HEK293 (cell line): ENCODE measurements around the gene PRKAR2B.

Experiments used
- GLIS1 ChIP-seq: fragments of 450-650 bp; formaldehyde crosslinking; IDR thresholded peaks from 2 replicates; pipeline ENCODE4 v1.5.1; 2016; ENCODE audit warnings: missing biosample characterization, missing genetic modification characterization
- KLF9 ChIP-seq: fragments of 450-650 bp; formaldehyde crosslinking; IDR thresholded peaks from 2 replicates; pipeline ENCODE4 v1.5.1; 2016; ENCODE audit warnings: missing biosample characterization, missing genetic modification characterization, low read depth
- MEIS1 ChIP-seq: sonication (generic); formaldehyde crosslinking; IDR thresholded peaks from 2 replicates; pipeline ENCODE4 v1.8.1; 2022; ENCODE audit warnings: missing genetic modification reagents, mild to moderate bottlenecking, borderline replicate concordance
- OVOL3 ChIP-seq: fragments of 450-650 bp; formaldehyde crosslinking; IDR thresholded peaks from 2 replicates; pipeline ENCODE4 v1.5.1; 2016; ENCODE audit warnings: missing biosample characterization, missing genetic modification characterization
- SP7 ChIP-seq: fragments of 450-650 bp; formaldehyde crosslinking; IDR thresholded peaks from 2 replicates; pipeline ENCODE4 v1.5.1; 2016; ENCODE audit warnings: missing biosample characterization, missing genetic modification characterization
- TRIM28 ChIP-seq: IDR thresholded peaks from 2 replicates; pipeline ENCODE4 v1.6.1; 2011; ENCODE audit warnings: low read length, control low read depth, borderline replicate concordance
- YY1 ChIP-seq: fragments of 450-650 bp; formaldehyde crosslinking; IDR thresholded peaks from 2 replicates; pipeline ENCODE4 v1.5.1; 2018; ENCODE audit warnings: missing biosample characterization, missing genetic modification characterization
- ZBTB1 ChIP-seq: fragments of 450-650 bp; formaldehyde crosslinking; IDR thresholded peaks from 2 replicates; pipeline ENCODE4 v1.5.1; 2016; ENCODE audit warnings: missing biosample characterization, missing genetic modification characterization
- ZBTB8A ChIP-seq: fragments of 450-650 bp; formaldehyde crosslinking; IDR thresholded peaks from 2 replicates; pipeline ENCODE4 v1.5.1; 2016; ENCODE audit warnings: missing biosample characterization, missing genetic modification characterization
- ZEB2 ChIP-seq: fragments of 450-650 bp; formaldehyde crosslinking; IDR thresholded peaks from 2 replicates; pipeline ENCODE4 v1.5.1; 2016; ENCODE audit warnings: missing biosample characterization, missing genetic modification characterization
- ZNF10 ChIP-seq: fragments of 450-650 bp; formaldehyde crosslinking; IDR thresholded peaks from 2 replicates; pipeline ENCODE4 v1.5.1; 2017; ENCODE audit warnings: missing biosample characterization, missing genetic modification characterization
- ZNF112 ChIP-seq: fragments of 450-650 bp; formaldehyde crosslinking; IDR thresholded peaks from 2 replicates; pipeline ENCODE4 v1.5.0; 2017; ENCODE audit warnings: missing biosample characterization, missing genetic modification characterization
- ZNF133 ChIP-seq: fragments of 450-650 bp; formaldehyde crosslinking; IDR thresholded peaks from 2 replicates; pipeline ENCODE4 v1.5.1; 2016; ENCODE audit warnings: missing biosample characterization, missing genetic modification characterization
- ZNF138 ChIP-seq: fragments of 450-650 bp; formaldehyde crosslinking; IDR thresholded peaks from 2 replicates; pipeline ENCODE4 v1.5.1; 2016; ENCODE audit warnings: missing biosample characterization, missing genetic modification characterization, borderline replicate concordance
- ZNF223 ChIP-seq: fragments of 450-650 bp; formaldehyde crosslinking; IDR thresholded peaks from 2 replicates; pipeline ENCODE4 v1.5.1; 2016; ENCODE audit warnings: missing biosample characterization, missing genetic modification characterization
- ZNF248 ChIP-seq: fragments of 450-650 bp; formaldehyde crosslinking; IDR thresholded peaks from 2 replicates; pipeline ENCODE4 v1.5.1; 2017; ENCODE audit warnings: missing biosample characterization, missing genetic modification characterization
- ZNF266 ChIP-seq: fragments of 450-650 bp; formaldehyde crosslinking; IDR thresholded peaks from 2 replicates; pipeline ENCODE4 v1.5.1; 2016; ENCODE audit warnings: missing biosample characterization, missing genetic modification characterization, low read depth
- ZNF274 ChIP-seq, 2 experiments: fragments of 200-500 bp in 1 of 2; fragments of 450-650 bp in 1 of 2; sonication (Bioruptor generic) in 1 of 2; formaldehyde crosslinking in 1 of 2; IDR thresholded peaks; 2 replicates each; pipeline versions ENCODE4 v1.5.1 to v1.6.1; 2014 to 2016; ENCODE audit warnings: borderline replicate concordance in 1 of 2, inconsistent platforms in 1 of 2, low read length in 1 of 2, missing biosample characterization in 1 of 2, missing genetic modification characterization in 1 of 2
- ZNF292 ChIP-seq: fragments of 450-650 bp; formaldehyde crosslinking; IDR thresholded peaks from 2 replicates; pipeline ENCODE4 v1.5.1; 2016; ENCODE audit warnings: low read depth, missing biosample characterization, missing genetic modification characterization, borderline replicate concordance
- ZNF555 ChIP-seq: fragments of 450-650 bp; formaldehyde crosslinking; conservative IDR thresholded peaks from 2 replicates; pipeline ENCODE4 v1.5.1; 2017; ENCODE audit warnings: missing biosample characterization, mild to moderate bottlenecking, missing genetic modification characterization, inconsistent platforms
- ZNF600 ChIP-seq: fragments of 450-650 bp; formaldehyde crosslinking; IDR thresholded peaks from 2 replicates; pipeline ENCODE4 v1.5.1; 2016; ENCODE audit warnings: missing biosample characterization, missing genetic modification characterization
- ZNF621 ChIP-seq: fragments of 450-650 bp; formaldehyde crosslinking; IDR thresholded peaks from 2 replicates; pipeline ENCODE4 v1.5.1; 2017; ENCODE audit warnings: missing biosample characterization, missing genetic modification characterization
- ZNF664 ChIP-seq: fragments of 450-650 bp; formaldehyde crosslinking; IDR thresholded peaks from 2 replicates; pipeline ENCODE4 v1.5.1; 2016; ENCODE audit warnings: missing biosample characterization, missing genetic modification characterization
- ZNF768 ChIP-seq: fragments of 450-650 bp; formaldehyde crosslinking; IDR thresholded peaks from 2 replicates; pipeline ENCODE4 v1.5.1; 2018; ENCODE audit warnings: missing biosample characterization, mild to moderate bottlenecking, missing genetic modification characterization
- ZNF837 ChIP-seq: fragments of 450-650 bp; formaldehyde crosslinking; IDR thresholded peaks from 2 replicates; pipeline ENCODE4 v1.5.1; 2016; ENCODE audit warnings: missing biosample characterization, missing genetic modification characterization
- ZNF843 ChIP-seq: fragments of 450-650 bp; formaldehyde crosslinking; IDR thresholded peaks from 2 replicates; pipeline ENCODE4 v1.5.1; 2016; ENCODE audit warnings: missing biosample characterization, missing genetic modification characterization
- ZXDB ChIP-seq: fragments of 450-650 bp; formaldehyde crosslinking; IDR thresholded peaks from 2 replicates; pipeline ENCODE4 v1.5.1; 2016; ENCODE audit warnings: missing biosample characterization, missing genetic modification characterization
- TF ChIP-seq, protein P1 (sequence below): fragments of 450-650 bp; formaldehyde crosslinking; IDR thresholded peaks from 2 replicates; pipeline ENCODE4 v1.5.1; 2017; ENCODE audit warnings: missing biosample characterization, missing genetic modification characterization
- TF ChIP-seq, protein P2 (sequence below): fragments of 450-650 bp; formaldehyde crosslinking; IDR thresholded peaks from 2 replicates; pipeline ENCODE4 v1.5.1; 2017; ENCODE audit warnings: missing biosample characterization, missing genetic modification characterization
- TF ChIP-seq, protein P3 (sequence below): fragments of 450-650 bp; formaldehyde crosslinking; IDR thresholded peaks from 2 replicates; pipeline ENCODE4 v1.5.1; 2017; ENCODE audit warnings: missing biosample characterization, missing genetic modification characterization
- TF ChIP-seq, protein P4 (sequence below): fragments of 450-650 bp; formaldehyde crosslinking; IDR thresholded peaks from 2 replicates; pipeline ENCODE4 v1.5.1; 2017; ENCODE audit warnings: missing biosample characterization, missing genetic modification characterization
- TF ChIP-seq, protein P5 (sequence below): fragments of 450-650 bp; formaldehyde crosslinking; IDR thresholded peaks from 2 replicates; pipeline ENCODE4; 2016; ENCODE audit warnings: missing biosample characterization, missing genetic modification characterization
- TF ChIP-seq, protein P6 (sequence below): fragments of 450-650 bp; formaldehyde crosslinking; IDR thresholded peaks from 2 replicates; pipeline ENCODE4 v1.5.1; 2016; ENCODE audit warnings: missing biosample characterization, missing genetic modification characterization

PRKAR2B gene

DNA sequence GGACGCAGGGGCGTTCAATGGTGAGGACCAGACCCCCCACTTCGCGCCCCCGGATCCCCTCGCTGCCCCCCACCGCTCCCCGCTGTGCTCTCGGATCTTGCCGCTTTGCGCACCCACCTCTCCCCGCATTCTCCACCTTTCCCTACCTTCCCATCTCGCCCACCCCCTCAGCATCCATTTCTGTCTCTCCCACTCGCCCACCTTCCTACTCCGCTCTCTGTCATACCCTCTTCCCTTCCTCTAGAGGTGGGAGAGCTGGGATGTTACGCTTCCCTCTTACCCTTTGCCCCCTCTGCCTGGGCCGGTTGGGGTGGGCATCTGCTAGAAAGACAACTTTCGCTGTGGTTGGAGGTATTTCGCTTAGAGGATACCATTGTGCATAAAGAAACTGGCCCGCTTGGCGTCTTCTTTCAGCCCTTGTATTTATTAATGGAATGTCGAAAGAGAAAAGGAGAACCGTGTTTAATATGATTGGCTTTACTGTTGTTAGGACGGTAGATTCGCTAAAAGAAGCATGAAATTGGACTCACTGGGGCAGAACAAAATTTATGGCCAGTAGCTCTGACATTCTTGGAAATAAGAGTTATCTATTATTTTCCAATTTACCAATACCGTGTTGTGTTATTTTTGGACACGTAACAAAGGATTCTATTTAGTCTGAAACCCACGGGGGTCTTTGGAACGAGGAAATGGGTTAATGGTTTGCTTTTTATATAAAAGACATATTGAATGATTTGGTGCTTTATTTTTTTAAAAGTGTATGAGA is 873 bp downstream of the PRKAR2B start (continued):
- TF ChIP-seq, protein P1, sequence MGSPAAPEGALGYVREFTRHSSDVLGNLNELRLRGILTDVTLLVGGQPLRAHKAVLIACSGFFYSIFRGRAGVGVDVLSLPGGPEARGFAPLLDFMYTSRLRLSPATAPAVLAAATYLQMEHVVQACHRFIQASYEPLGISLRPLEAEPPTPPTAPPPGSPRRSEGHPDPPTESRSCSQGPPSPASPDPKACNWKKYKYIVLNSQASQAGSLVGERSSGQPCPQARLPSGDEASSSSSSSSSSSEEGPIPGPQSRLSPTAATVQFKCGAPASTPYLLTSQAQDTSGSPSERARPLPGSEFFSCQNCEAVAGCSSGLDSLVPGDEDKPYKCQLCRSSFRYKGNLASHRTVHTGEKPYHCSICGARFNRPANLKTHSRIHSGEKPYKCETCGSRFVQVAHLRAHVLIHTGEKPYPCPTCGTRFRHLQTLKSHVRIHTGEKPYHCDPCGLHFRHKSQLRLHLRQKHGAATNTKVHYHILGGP (tag by site-specific recombination), result no peak
- TF ChIP-seq ZNF621 (tag by site-specific recombination) (no peak), SP7 (0 out of 2 replicates have a peak, but pooled peaks have one; percentile 21), MEIS1 (CRISPR knock-in tag) (no peak), ZNF223 (tag by site-specific recombination) (no peak), ZNF274 (IDR thresholded peaks at IDR 0.05; ENCODE audit: low read length) (no peak), ZNF274 (tag by site-specific recombination; IDR thresholded peaks at IDR 0.05; ENCODE audit: borderline replicate concordance) (no peak), ZXDB (tag by site-specific recombination) (peak; percentile 11; the same call in 1 of the 2 replicates), OVOL3 (tag by site-specific recombination) (no peak), ZNF112 (tag by site-specific recombination) (no peak), ZNF768 (no peak), ZNF843 (tag by site-specific recombination) (no peak), ZBTB8A (no peak), ZNF600 (tag by site-specific recombination) (peak; percentile 52; the same call in 1 of the 2 replicates), ZNF138 (no peak), ZNF664 (tag by site-specific recombination) (no peak), ZEB2 (tag by site-specific recombination) (no peak; the same call in 1 of the 2 replicates), TRIM28 (no peak), KLF9 (tag by site-specific recombination) (no peak; the same call in none of the 2 replicates), ZNF266 (no peak), ZNF555 (no peak), GLIS1 (tag by site-specific recombination) (peak; percentile 79), ZNF10 (tag by site-specific recombination) (no peak), ZNF837 (tag by site-specific recombination) (no peak), ZBTB1 (tag by site-specific recombination) (no peak), ZNF248 (tag by site-specific recombination) (no peak), YY1 (tag by site-specific recombination) (no peak), ZNF133 (no peak), ZNF292 (no peak)
- TF ChIP-seq, protein P2, sequence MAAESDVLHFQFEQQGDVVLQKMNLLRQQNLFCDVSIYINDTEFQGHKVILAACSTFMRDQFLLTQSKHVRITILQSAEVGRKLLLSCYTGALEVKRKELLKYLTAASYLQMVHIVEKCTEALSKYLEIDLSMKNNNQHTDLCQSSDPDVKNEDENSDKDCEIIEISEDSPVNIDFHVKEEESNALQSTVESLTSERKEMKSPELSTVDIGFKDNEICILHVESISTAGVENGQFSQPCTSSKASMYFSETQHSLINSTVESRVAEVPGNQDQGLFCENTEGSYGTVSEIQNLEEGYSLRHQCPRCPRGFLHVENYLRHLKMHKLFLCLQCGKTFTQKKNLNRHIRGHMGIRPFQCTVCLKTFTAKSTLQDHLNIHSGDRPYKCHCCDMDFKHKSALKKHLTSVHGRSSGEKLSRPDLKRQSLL (tag by site-specific recombination), result no peak
- TF ChIP-seq, protein P3, sequence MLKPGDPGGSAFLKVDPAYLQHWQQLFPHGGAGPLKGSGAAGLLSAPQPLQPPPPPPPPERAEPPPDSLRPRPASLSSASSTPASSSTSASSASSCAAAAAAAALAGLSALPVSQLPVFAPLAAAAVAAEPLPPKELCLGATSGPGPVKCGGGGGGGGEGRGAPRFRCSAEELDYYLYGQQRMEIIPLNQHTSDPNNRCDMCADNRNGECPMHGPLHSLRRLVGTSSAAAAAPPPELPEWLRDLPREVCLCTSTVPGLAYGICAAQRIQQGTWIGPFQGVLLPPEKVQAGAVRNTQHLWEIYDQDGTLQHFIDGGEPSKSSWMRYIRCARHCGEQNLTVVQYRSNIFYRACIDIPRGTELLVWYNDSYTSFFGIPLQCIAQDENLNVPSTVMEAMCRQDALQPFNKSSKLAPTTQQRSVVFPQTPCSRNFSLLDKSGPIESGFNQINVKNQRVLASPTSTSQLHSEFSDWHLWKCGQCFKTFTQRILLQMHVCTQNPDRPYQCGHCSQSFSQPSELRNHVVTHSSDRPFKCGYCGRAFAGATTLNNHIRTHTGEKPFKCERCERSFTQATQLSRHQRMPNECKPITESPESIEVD (tag by site-specific recombination), result no peak
- TF ChIP-seq, protein P4, sequence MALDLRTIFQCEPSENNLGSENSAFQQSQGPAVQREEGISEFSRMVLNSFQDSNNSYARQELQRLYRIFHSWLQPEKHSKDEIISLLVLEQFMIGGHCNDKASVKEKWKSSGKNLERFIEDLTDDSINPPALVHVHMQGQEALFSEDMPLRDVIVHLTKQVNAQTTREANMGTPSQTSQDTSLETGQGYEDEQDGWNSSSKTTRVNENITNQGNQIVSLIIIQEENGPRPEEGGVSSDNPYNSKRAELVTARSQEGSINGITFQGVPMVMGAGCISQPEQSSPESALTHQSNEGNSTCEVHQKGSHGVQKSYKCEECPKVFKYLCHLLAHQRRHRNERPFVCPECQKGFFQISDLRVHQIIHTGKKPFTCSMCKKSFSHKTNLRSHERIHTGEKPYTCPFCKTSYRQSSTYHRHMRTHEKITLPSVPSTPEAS (tag by site-specific recombination), result no peak
- TF ChIP-seq, protein P5, sequence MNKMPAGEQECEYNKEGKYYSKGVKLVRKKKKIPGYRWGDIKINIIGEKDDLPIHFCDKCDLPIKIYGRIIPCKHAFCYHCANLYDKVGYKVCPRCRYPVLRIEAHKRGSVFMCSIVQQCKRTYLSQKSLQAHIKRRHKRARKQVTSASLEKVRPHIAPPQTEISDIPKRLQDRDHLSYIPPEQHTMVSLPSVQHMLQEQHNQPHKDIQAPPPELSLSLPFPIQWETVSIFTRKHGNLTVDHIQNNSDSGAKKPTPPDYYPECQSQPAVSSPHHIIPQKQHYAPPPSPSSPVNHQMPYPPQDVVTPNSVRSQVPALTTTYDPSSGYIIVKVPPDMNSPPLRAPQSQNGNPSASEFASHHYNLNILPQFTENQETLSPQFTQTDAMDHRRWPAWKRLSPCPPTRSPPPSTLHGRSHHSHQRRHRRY, result no peak
- TF ChIP-seq, protein P6, sequence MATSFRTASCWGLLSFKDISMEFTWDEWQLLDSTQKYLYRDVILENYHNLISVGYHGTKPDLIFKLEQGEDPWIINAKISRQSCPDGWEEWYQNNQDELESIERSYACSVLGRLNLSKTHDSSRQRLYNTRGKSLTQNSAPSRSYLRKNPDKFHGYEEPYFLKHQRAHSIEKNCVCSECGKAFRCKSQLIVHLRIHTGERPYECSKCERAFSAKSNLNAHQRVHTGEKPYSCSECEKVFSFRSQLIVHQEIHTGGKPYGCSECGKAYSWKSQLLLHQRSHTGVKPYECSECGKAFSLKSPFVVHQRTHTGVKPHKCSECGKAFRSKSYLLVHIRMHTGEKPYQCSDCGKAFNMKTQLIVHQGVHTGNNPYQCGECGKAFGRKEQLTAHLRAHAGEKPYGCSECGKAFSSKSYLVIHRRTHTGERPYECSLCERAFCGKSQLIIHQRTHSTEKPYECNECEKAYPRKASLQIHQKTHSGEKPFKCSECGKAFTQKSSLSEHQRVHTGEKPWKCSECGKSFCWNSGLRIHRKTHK, result no peak
